Neural cell (in vitro differentiated cells): ENCODE measurements around the gene GABRR1. TPM values are rescaled to one million over a fixed set of nuclear protein-coding genes. Genes with fewer than 3 reads are reported as not detected.

Source experiments
- H2AFZ ChIP-seq: fragments of 200-600, 300-800 bp; sonication (generic), shearing (Covaris generic); 2 replicates; pipeline ENCODE4 v1.6.0; 2014; ENCODE audit warnings: low read depth, mild to moderate bottlenecking, antibody characterized with exemption, low read length, moderate library complexity
- H3F3A ChIP-seq: fragments of 200-600 bp; shearing (Covaris generic); 2 replicates; pipeline ENCODE4 v1.6.1; 2016; ENCODE audit warnings: mild to moderate bottlenecking, moderate library complexity, mixed read lengths, antibody characterized with exemption, low read length; ENCODE audit not compliant: insufficient read depth, poor library complexity, severe bottlenecking
- H3K27ac ChIP-seq: fragments of 200-600, 300-800 bp; sonication (generic), shearing (Covaris generic); 2 replicates; pipeline ENCODE4 v1.5.1; 2014; ENCODE audit warnings: mild to moderate bottlenecking, low read length, moderate library complexity
- H3K27me3 ChIP-seq: fragments of 300-800, 200-600 bp; sonication (generic), shearing (Covaris generic); 2 replicates; pipeline ENCODE4 v1.6.0; 2014; ENCODE audit warnings: mild to moderate bottlenecking, low read depth, low read length, moderate library complexity; ENCODE audit not compliant: insufficient read depth
- H3K36me3 ChIP-seq: fragments of 300-800, 200-600 bp; sonication (generic), shearing (Covaris generic); 2 replicates; pipeline ENCODE4 v1.5.1; 2014; ENCODE audit warnings: mild to moderate bottlenecking, antibody characterized with exemption, low read length, moderate library complexity; ENCODE audit not compliant: insufficient read depth
- H3K4me2 ChIP-seq: fragments of 300-800, 200-600 bp; sonication (generic), shearing (Covaris generic); 2 replicates; pipeline ENCODE4 v1.6.0; 2014; ENCODE audit warnings: mild to moderate bottlenecking, low read length
- H3K4me3 ChIP-seq: fragments of 300-800, 200-600 bp; sonication (generic), shearing (Covaris generic); 2 replicates; pipeline ENCODE4 v1.5.1; 2014; ENCODE audit warnings: mild to moderate bottlenecking, low read length, moderate library complexity
- H3K79me2 ChIP-seq: fragments of 200-600 bp; shearing (Covaris generic); replicated peaks from 2 replicates; pipeline ENCODE4 v1.6.0; 2014; ENCODE audit warnings: mild to moderate bottlenecking, low read length, moderate library complexity; ENCODE audit not compliant: insufficient read depth
- H3K9ac ChIP-seq: fragments of 300-800, 200-600 bp; sonication (generic), shearing (Covaris generic); 2 replicates; pipeline ENCODE4 v1.6.1; 2016; ENCODE audit warnings: mild to moderate bottlenecking, low read length, mixed read lengths
- H3K9me2 ChIP-seq: fragments of 200-600 bp; shearing (Covaris generic); 2 replicates; pipeline ENCODE4 v1.6.1; 2016; ENCODE audit warnings: mild to moderate bottlenecking, low read length, mixed read lengths; ENCODE audit not compliant: insufficient read depth
- H3K9me3 ChIP-seq: fragments of 200-600, 300-800 bp; sonication (generic), shearing (Covaris generic); 2 replicates; pipeline ENCODE4 v1.6.1; 2016; ENCODE audit warnings: mild to moderate bottlenecking, mixed run types, low read length, moderate library complexity, mixed read lengths
- H4K20me1 ChIP-seq: fragments of 200-600 bp; shearing (Covaris generic); 2 replicates; pipeline ENCODE4 v1.6.1; 2016; ENCODE audit warnings: mild to moderate bottlenecking, mixed run types; ENCODE audit not compliant: insufficient read depth
- CTCF ChIP-seq: fragments of 450-650 bp; IDR thresholded peaks from 2 replicates; pipeline ENCODE4 v1.5.1; 2014; ENCODE audit warnings: antibody characterized with exemption, mild to moderate bottlenecking, moderate library complexity; ENCODE audit not compliant: poor library complexity, severe bottlenecking
- EP300 ChIP-seq: fragments of 450-650 bp; conservative IDR thresholded peaks from 2 replicates; pipeline ENCODE4 v1.6.1; 2014; ENCODE audit warnings: antibody characterized with exemption, mild to moderate bottlenecking, moderate library complexity; ENCODE audit not compliant: poor library complexity, severe bottlenecking
- EZH2 ChIP-seq: fragments of 200-600, 300-800 bp; shearing (Covaris generic), sonication (generic); IDR thresholded peaks from 2 replicates; pipeline ENCODE4 v1.6.1; 2014; ENCODE audit warnings: antibody characterized with exemption, low read length, borderline replicate concordance, mild to moderate bottlenecking; ENCODE audit not compliant: insufficient read depth, poor library complexity, severe bottlenecking
- MXI1 ChIP-seq: fragments of 450-650 bp; conservative IDR thresholded peaks from 2 replicates; pipeline ENCODE4 v1.6.1; 2014; ENCODE audit warnings: antibody characterized with exemption, mild to moderate bottlenecking; ENCODE audit not compliant: poor library complexity, severe bottlenecking
- POLR2AphosphoS5 ChIP-seq: IDR thresholded peaks from 2 replicates; pipeline ENCODE4 v1.6.1; 2012
- RAD21 ChIP-seq: fragments of 450-650 bp; conservative IDR thresholded peaks from 2 replicates; pipeline ENCODE4 v1.6.1; 2014; ENCODE audit warnings: antibody characterized with exemption, mild to moderate bottlenecking, moderate library complexity
- REST ChIP-seq: IDR thresholded peaks from 2 replicates; pipeline ENCODE4 v1.6.1; 2012; ENCODE audit warnings: borderline replicate concordance
- SMC3 ChIP-seq: fragments of 450-650 bp; conservative IDR thresholded peaks from 2 replicates; pipeline ENCODE4 v1.6.1; 2014; ENCODE audit warnings: antibody characterized with exemption, mild to moderate bottlenecking, moderate library complexity; ENCODE audit not compliant: poor library complexity
- TAF1 ChIP-seq: IDR thresholded peaks from 2 replicates; pipeline ENCODE4 v1.6.1; 2012; ENCODE audit warnings: low read depth
- polyA plus RNA-seq: library from polyadenylated mRNA; depleted of rRNA; stranded (reverse); fragments of >200 nt; gene quantifications from 2 replicates; pipeline ENCODE4 v1.2.3, GENCODE V29; 2014

GABRR1 gene
- polyA plus RNA-seq, 1 donor from 2014 or later: not detected

DNA sequence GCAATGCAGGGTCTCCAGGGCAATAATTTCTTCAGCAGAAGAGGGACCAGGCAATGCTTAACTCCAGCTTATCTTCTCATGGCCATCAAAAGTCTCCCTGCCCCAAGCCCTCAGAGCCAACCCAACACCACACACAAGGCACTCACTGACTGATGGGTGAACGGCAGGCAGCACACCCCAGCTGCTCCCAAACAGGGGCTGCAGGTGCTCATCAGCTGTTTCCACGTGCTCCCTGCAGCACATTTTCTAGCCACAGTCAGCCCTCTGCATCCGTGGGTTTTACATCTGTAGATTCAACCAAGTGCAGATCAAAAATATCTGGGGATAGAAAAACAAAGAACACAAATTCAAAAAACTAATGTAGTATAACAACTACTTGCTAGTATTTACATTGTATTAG is 4.0 kb upstream of the GABRR1 start:
- Histone ChIP-seq H3K36me3 (no peaks in the 10 kb centered on the region), H3K4me2 (no peak overlapping the region), H2AFZ (no peak overlapping the region), H3F3A (no peaks in the 10 kb centered on the region), H3K9ac (no peak overlapping the region), H3K9me3 (no peaks in the 10 kb centered on the region), H3K9me2 (no peaks in the 10 kb centered on the region), H3K4me3 (no peak overlapping the region), H3K27ac (no peak overlapping the region), H3K27me3 (no peaks in the 10 kb centered on the region), H4K20me1 (no peaks in the 10 kb centered on the region), H3K79me2 (no peaks in the 10 kb centered on the region)
- TF ChIP-seq EP300 (no peak), POLR2AphosphoS5 (no peak)

DNA sequence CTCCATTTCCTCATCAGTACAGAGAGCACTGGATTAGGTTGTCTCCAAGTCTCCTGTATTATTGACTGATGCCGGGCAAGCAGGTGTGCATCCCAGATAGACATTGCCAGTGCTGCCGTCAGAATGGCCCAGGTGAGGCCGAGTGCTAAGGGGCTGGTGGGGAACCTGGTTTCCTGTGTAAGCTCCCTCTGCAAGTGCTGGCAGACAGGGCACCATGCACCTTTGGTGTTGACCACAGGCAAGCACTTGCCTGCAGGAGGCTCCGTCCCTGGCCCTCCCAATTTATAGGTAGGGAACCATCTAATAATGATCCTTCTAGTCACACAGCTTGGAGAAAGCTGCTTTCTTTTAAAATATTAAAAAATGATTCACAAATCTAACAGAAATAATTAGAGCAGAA is 747 bp downstream of the GABRR1 start:
- no peak overlapping the region for H3K4me2 ChIP-seq
- no peaks in the 10 kb centered on the region for H3K79me2 ChIP-seq
- no peak overlapping the region for H3K9ac ChIP-seq
- TF ChIP-seq POLR2AphosphoS5 (no peak), MXI1 (no peak), REST (no peak), SMC3 (no peak), EP300 (no peak), EZH2 (no peak), CTCF (no peak), RAD21 (no peak), TAF1 (no peak)
- no peak overlapping the region for H2AFZ ChIP-seq
- no peaks in the 10 kb centered on the region for H4K20me1 ChIP-seq
- no peaks in the 10 kb centered on the region for H3K9me3 ChIP-seq
- H3K27me3 ChIP-seq: no peaks in the 10 kb centered on the region
- no peak overlapping the region for H3K4me3 ChIP-seq
- no peaks in the 10 kb centered on the region for H3K9me2 ChIP-seq
- H3K36me3 ChIP-seq: no peaks in the 10 kb centered on the region
- no peak overlapping the region for H3K27ac ChIP-seq
- no peaks in the 10 kb centered on the region for H3F3A ChIP-seq

DNA sequence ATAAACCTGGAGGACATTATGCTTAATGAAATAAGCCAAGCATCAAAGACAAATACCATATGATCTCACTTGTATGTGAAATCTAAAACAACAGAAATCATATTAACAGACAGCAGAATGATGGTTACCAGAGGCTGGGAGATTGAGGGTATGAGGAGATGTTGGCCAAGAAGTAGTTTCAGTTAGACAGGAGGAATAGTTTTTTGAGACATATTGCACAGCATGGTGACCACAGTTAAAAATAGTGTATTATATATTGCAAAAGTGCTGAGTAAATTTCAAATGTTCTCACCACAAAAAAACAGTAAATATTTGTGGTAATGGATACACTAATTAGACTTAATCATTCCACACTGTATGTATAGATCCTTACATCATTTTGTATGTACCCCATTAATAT is 1.8 kb downstream of the GABRR1 start:
- Histone ChIP-seq H3K79me2 (no peaks in the 10 kb centered on the region), H3K27me3 (no peaks in the 10 kb centered on the region), H3K36me3 (no peaks in the 10 kb centered on the region), H4K20me1 (no peaks in the 10 kb centered on the region), H3F3A (no peaks in the 10 kb centered on the region), H3K4me3 (no peak overlapping the region), H3K9me3 (no peaks in the 10 kb centered on the region), H2AFZ (no peak overlapping the region), H3K27ac (no peak overlapping the region), H3K9me2 (no peaks in the 10 kb centered on the region), H3K9ac (no peak overlapping the region), H3K4me2 (no peak overlapping the region)
- no peak for TF ChIP-seq MXI1
- no peak for TF ChIP-seq EZH2
- no peak for TF ChIP-seq SMC3
- TF ChIP-seq CTCF: no peak
- TF ChIP-seq EP300: no peak
- TF ChIP-seq RAD21: no peak
- no peak for TF ChIP-seq POLR2AphosphoS5
- TF ChIP-seq REST: no peak
- no peak for TF ChIP-seq TAF1
